ENCODE measurements around the gene CDK5RAP2. TPM values are rescaled to one million over a fixed set of nuclear protein-coding genes. Genes with fewer than 3 reads are reported as not detected.

Gene CDK5RAP2
- total RNA-seq, 1 donor from 2014 or later, result 80.0 TPM

- no peak for ATAC-seq (ENCODE audit: low read depth)
- TF ChIP-seq, protein P1, sequence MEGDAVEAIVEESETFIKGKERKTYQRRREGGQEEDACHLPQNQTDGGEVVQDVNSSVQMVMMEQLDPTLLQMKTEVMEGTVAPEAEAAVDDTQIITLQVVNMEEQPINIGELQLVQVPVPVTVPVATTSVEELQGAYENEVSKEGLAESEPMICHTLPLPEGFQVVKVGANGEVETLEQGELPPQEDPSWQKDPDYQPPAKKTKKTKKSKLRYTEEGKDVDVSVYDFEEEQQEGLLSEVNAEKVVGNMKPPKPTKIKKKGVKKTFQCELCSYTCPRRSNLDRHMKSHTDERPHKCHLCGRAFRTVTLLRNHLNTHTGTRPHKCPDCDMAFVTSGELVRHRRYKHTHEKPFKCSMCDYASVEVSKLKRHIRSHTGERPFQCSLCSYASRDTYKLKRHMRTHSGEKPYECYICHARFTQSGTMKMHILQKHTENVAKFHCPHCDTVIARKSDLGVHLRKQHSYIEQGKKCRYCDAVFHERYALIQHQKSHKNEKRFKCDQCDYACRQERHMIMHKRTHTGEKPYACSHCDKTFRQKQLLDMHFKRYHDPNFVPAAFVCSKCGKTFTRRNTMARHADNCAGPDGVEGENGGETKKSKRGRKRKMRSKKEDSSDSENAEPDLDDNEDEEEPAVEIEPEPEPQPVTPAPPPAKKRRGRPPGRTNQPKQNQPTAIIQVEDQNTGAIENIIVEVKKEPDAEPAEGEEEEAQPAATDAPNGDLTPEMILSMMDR (IDR thresholded peaks at IDR 0.05), result no peak
- CTCF ChIA-PET, result no interaction called here
- Mint-ChIP-seq H3K36me3 (ENCODE audit: low read depth) (peaks cover 83% of the 10 kb centered on the region), H3K27me3 (no peaks in the 10 kb centered on the region), H3K27ac (no peak overlapping the region), H3K4me3 (no peak overlapping the region), H3K4me1 (peaks cover 10% of the 10 kb centered on the region), H3K9me3 (no peaks in the 10 kb centered on the region)
- POLR2A ChIA-PET, result no interaction called here
- intact Hi-C loops (cut with micrococcal nuclease), result no loop called here
- no peak for DNase-seq
Observed at GRCh38 chr9:120439926-120440325, 140.0 kb downstream of the CDK5RAP2 start.

DNA sequence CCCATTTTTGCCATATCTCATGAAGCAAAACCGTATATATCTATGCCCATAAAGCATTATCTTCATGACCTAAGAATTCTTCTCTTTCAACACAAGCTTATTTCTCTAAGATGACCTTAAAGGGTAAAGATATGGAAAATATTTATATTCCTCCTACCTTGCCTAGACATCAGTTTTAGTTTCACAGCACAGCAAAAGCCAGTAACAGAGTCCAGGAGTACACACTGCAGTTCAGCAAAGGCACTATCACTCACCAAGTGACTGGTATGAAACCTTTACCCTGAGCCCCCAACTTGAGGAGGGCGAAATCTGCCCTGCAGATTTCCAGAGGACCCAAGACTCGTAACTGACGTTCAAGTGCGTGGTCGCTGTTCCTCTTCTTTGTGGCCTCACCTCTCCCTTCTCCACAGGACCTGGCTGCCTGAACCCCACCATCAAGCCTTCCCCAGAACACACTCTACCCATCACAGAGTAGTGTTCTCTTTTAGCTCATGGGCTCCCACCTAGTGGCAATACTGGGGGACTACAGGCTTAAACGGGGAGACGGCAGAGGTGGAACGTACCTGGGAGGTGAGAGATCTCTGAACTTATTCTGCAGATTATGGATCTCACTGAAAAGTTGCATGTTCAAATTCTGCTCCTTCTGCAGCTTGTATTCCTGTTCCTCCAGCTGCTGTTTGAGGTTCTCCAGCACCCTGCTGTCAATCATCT is 141.0 kb downstream of the CDK5RAP2 start:
- H3K4me1 Mint-ChIP-seq, result peaks cover 10% of the 10 kb centered on the region
- no peaks in the 10 kb centered on the region for H3K27me3 Mint-ChIP-seq
- DNase-seq (no peak), ATAC-seq (ENCODE audit: low read depth) (no peak)
- POLR2A ChIA-PET, result no interaction called here
- intact Hi-C loops (cut with micrococcal nuclease), result no loop called here
- H3K27ac Mint-ChIP-seq, result no peak overlapping the region
- CTCF ChIA-PET, result no interaction called here
- TF ChIP-seq, protein P1 (IDR thresholded peaks at IDR 0.05), result no peak
- H3K4me3 Mint-ChIP-seq, result no peak overlapping the region
- H3K9me3 Mint-ChIP-seq, result no peaks in the 10 kb centered on the region
- H3K36me3 Mint-ChIP-seq (ENCODE audit: low read depth), result peaks cover 91% of the 10 kb centered on the region

GRCh38 chr9:120438111-120438510 is 141.9 kb downstream of the CDK5RAP2 start:
- Mint-ChIP-seq H3K36me3 (ENCODE audit: low read depth) (peaks cover 88% of the 10 kb centered on the region), H3K27me3 (no peaks in the 10 kb centered on the region), H3K4me1 (peaks cover 10% of the 10 kb centered on the region), H3K27ac (no peak overlapping the region), H3K9me3 (no peaks in the 10 kb centered on the region), H3K4me3 (no peak overlapping the region)
- CTCF ChIA-PET, result no interaction called here
- TF ChIP-seq, protein P1 (IDR thresholded peaks at IDR 0.05), result no peak
- ATAC-seq (ENCODE audit: low read depth) (no peak), DNase-seq (no peak)
- POLR2A ChIA-PET, result no interaction called here
- intact Hi-C loops (cut with micrococcal nuclease), result no loop called here

DNA sequence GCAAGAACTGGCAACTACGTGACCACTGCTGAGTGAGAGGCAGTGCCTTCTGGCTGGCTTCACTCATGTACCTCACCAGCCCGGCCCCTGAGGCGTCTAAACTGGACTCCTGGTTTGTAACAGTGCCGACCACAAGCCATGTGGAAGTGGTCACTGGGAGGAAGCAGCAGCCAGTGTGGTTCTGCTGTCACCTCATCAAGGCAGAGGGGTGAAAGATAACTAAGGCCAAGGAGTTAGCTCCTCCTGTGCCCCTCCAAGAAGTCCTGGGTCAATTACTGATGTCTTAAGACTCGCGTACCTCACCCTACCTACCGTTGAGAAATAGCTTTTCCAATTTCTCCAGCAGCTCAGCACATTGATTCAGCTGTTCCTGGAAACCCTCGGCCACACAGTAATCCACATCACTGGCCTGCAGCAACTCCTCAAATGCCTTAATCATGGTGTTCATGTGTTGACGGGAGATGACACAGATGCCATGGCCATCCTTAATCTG is 142.9 kb downstream of the CDK5RAP2 start:
- ChIA-PET CTCF (no interaction called here), POLR2A (no interaction called here)
- H3K36me3 Mint-ChIP-seq (ENCODE audit: low read depth), result peaks cover 77% of the 10 kb centered on the region
- H3K4me3 Mint-ChIP-seq, result no peak overlapping the region
- TF ChIP-seq, protein P1 (IDR thresholded peaks at IDR 0.05), result no peak
- H3K9me3 Mint-ChIP-seq, result no peaks in the 10 kb centered on the region
- no peak overlapping the region for H3K27ac Mint-ChIP-seq
- intact Hi-C loops (cut with micrococcal nuclease), result no loop called here
- H3K4me1 Mint-ChIP-seq, result peaks cover 4% of the 10 kb centered on the region
- DNase-seq (no peak), ATAC-seq (ENCODE audit: low read depth) (no peak)
- no peaks in the 10 kb centered on the region for H3K27me3 Mint-ChIP-seq

GRCh38 chr9:120436446-120436845 is 143.5 kb downstream of the CDK5RAP2 start:
- Mint-ChIP-seq H3K27ac (no peak overlapping the region), H3K4me1 (peaks cover 4% of the 10 kb centered on the region), H3K9me3 (no peaks in the 10 kb centered on the region), H3K27me3 (no peaks in the 10 kb centered on the region), H3K4me3 (no peak overlapping the region), H3K36me3 (ENCODE audit: low read depth) (peaks cover 71% of the 10 kb centered on the region)
- no peak for ATAC-seq (ENCODE audit: low read depth)
- TF ChIP-seq, protein P1 (IDR thresholded peaks at IDR 0.05), result no peak
- no peak for DNase-seq
- ChIA-PET CTCF (no interaction called here), POLR2A (no interaction called here)
- intact Hi-C loops (cut with micrococcal nuclease), result no loop called here
